Fibroblast of mammary gland (primary cell): Measurements from ENCODE around the gene GIMAP6.
"Not testable (repeated sequence)": the region's sequence is repeated elsewhere in the genome, so short reads cannot be mapped to it uniquely, and the experiment has no call there.

Experiments used
- DNase-seq: peaks from one replicate; pipeline ENCODE4 v3.0.0-alpha.2; 2010; ENCODE audit warnings: low read depth
- H3K4me3 ChIP-seq: 2 replicates; pipeline ENCODE4 v1.5.1; 2011; ENCODE audit warnings: low read depth, mild to moderate bottlenecking, low read length, moderate library complexity; ENCODE audit not compliant: control insufficient read depth
- CTCF ChIP-seq: conservative IDR thresholded peaks from 2 replicates; pipeline ENCODE4 v1.5.1; 2011; ENCODE audit warnings: low read depth, low read length, inconsistent platforms; ENCODE audit not compliant: control insufficient read depth, insufficient read depth

GIMAP6 gene

DNA sequence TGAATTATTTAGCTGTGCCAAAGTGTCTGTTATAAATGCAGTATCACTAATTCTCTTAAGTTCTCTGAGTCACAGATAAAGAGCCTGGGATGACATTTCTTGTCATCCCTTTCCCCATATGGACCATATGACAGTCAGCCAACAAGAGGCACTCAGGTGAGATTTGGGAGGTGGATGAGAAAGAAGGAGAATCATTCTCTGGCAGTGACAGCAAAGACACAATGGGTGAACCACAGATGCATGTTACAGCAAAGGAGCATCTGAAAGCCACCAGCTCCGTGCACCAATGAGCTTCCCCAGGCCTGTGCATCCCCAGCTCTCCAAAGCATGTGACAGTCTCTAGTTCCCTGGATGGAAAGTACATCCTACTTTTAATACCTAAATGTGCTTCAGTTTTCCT is 10.8 kb downstream of the GIMAP6 start:
- no peak for TF ChIP-seq CTCF
- DNase-seq = no peak
- no peak overlapping the region for H3K4me3 ChIP-seq

DNA sequence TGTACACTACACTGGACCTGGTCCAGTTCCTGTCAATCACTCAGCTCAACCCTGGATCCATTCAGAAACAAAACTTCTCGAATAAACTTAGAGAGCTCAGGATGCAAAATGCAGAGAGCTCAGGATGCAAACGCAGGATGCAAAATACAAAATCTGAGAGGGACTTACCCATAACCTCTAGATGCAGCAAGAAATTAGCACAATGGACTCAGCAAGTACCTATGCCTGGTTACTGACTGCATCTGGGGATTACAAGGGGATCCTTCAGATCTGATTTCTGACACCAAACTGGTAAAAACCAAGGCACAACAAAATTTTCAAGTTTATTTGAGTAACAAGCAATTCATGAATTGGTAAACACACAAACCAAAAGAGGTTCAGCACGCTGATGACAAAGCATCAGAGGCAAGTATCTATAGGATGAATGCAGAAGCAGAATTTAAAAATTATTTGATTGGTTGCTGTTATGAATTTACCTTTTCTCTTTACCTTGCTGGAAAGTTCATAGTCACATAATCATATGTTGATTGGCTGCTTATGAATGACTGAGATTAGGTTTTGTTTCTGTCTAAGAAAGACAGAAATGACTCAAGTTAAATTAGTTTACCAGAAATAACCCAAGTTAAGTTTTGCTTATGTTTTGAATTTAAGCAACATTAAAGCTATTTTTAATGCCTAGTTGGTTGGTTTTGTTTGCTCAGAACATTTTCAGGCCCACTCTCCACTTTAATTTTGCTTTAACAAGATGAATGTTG is 11.4 kb downstream of the GIMAP6 start:
- no peak for DNase-seq
- TF ChIP-seq CTCF = no peak
- no peak overlapping the region for H3K4me3 ChIP-seq

GRCh38 chr7:150620061-150620460 is 12.1 kb downstream of the GIMAP6 start:
- TF ChIP-seq CTCF = no peak
- no peak for DNase-seq
- no peak overlapping the region for H3K4me3 ChIP-seq

DNA sequence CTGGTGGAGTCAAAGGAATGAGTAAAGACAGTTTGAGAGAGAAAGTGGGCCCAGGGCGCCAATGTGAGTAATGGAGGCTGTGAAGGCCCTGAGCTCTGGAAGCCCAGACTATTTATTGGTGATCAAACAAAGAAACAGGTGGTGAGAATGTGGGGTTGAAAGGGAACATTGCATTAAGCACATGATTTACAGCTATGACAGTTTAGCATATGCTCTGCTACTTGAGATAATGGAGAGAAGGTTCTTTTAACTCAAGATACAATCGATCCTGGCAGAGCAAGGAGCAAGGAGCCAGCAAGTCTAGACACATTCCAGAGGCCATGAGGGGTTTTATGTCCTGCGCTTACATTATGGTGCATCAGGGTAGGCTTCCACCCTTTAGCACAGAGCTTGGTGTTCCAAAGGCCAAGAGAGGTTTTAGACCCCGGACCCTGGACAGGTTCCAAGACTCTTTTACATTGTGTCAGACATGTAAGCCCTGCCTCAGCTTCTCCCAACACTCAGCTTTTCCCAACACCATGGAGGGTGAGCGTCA is 16.9 kb downstream of the GIMAP6 start:
- H3K4me3 ChIP-seq, DNase-seq: not testable (repeated sequence)

- not testable (repeated sequence) for DNase-seq
Measured at GRCh38 chr7:150614426-150614825, 17.8 kb downstream of the GIMAP6 start.

GRCh38 chr7:150613880-150614279 is 18.3 kb downstream of the GIMAP6 start:
- DNase-seq = no peak
- no peak for TF ChIP-seq CTCF

More at GRCh38 chr7:150614426-150614825, 17.8 kb downstream of the GIMAP6 start:
- H3K4me3 ChIP-seq = not testable (repeated sequence)

GRCh38 chr7:150612925-150613324 is 19.3 kb downstream of the GIMAP6 start:
- no peak for TF ChIP-seq CTCF
- DNase-seq = no peak
- no peak overlapping the region for H3K4me3 ChIP-seq

More at GRCh38 chr7:150613880-150614279, 18.3 kb downstream of the GIMAP6 start:
- no peak overlapping the region for H3K4me3 ChIP-seq

GRCh38 chr7:150610233-150610632 is 22.0 kb downstream of the GIMAP6 start:
- no peak overlapping the region for H3K4me3 ChIP-seq
- DNase-seq = no peak
- no peak for TF ChIP-seq CTCF

GRCh38 chr7:150603600-150603999 is 28.6 kb downstream of the GIMAP6 start:
- DNase-seq, H3K4me3 ChIP-seq: not testable (repeated sequence)
